ENCODE data around the gene SLC52A3. TPM values are rescaled to one million over a fixed set of nuclear protein-coding genes. Genes with fewer than 3 reads are reported as not detected.
A peak's percentile ranks its signal among the peaks of the same experiment; 100 is the strongest.

SLC52A3 gene
- total RNA-seq, 1 experiment from 2014 or later: 7.7 TPM

GRCh38 chr20:751761-752160 lies 16.5 kb downstream of the SLC52A3 start:
- Mint-ChIP-seq H3K27ac (no peak overlapping the region), H3K4me1 (peaks cover 10% of the 10 kb centered on the region), H3K27me3 (ENCODE audit: low read depth) (no peaks in the 10 kb centered on the region), H3K36me3 (no peaks in the 10 kb centered on the region), H3K9me3 (peaks cover 6% of the 10 kb centered on the region), H3K4me3 (no peak overlapping the region)
- DNase-seq (ENCODE audit: low spot score) (no peak), ATAC-seq (no peak)
- TF ChIP-seq FOXP4 (CRISPR knock-in tag; IDR thresholded peaks at IDR 0.05) (no peak), ETV6 (CRISPR knock-in tag; IDR thresholded peaks at IDR 0.05) (no peak), NFYB (CRISPR knock-in tag; conservative IDR thresholded peaks at IDR 0.05; ENCODE audit: low read depth) (no peak), JAZF1 (CRISPR knock-in tag; IDR thresholded peaks at IDR 0.05) (no peak), ZBTB43 (CRISPR knock-in tag; IDR thresholded peaks at IDR 0.05) (no peak), GABPB1 (CRISPR knock-in tag; IDR thresholded peaks at IDR 0.05) (no peak), SP1 (CRISPR knock-in tag; conservative IDR thresholded peaks at IDR 0.05) (no peak), ZNF317 (CRISPR knock-in tag; IDR thresholded peaks at IDR 0.05; ENCODE audit: borderline replicate concordance, low read depth) (no peak), ESRRA (CRISPR knock-in tag; IDR thresholded peaks at IDR 0.05; ENCODE audit: borderline replicate concordance) (no peak), CBFB (CRISPR knock-in tag; IDR thresholded peaks at IDR 0.05; ENCODE audit: low read depth) (no peak), ATF2 (CRISPR knock-in tag; IDR thresholded peaks at IDR 0.05; ENCODE audit: borderline replicate concordance, low read depth) (no peak), TCF7 (CRISPR knock-in tag; IDR thresholded peaks at IDR 0.05; ENCODE audit: low read depth) (no peak), CTCF (IDR thresholded peaks at IDR 0.05) (no peak)
- CTCF ChIA-PET: no interaction called here
- POLR2A ChIA-PET: no interaction called here

- no peak overlapping the region for H3K27ac Mint-ChIP-seq
- DNase-seq (ENCODE audit: low spot score): no peak
- peaks cover 11% of the 10 kb centered on the region for H3K9me3 Mint-ChIP-seq
- peaks cover 5% of the 10 kb centered on the region for H3K4me1 Mint-ChIP-seq
- H3K36me3 Mint-ChIP-seq: peaks cover 3% of the 10 kb centered on the region
- no peak overlapping the region for H3K4me3 Mint-ChIP-seq
- 0 out of 2 replicates have a peak, but pooled peaks cover under 1% of the 10 kb centered on the region for H3K27me3 Mint-ChIP-seq (ENCODE audit: low read depth)
- CTCF ChIA-PET: interaction anchor here (3.4 kb wide), 1 partner anchor 12 kb away, joined by 15 read pairs; no protein-coding TSS in a partner anchor
- TF ChIP-seq NFYB (CRISPR knock-in tag; conservative IDR thresholded peaks at IDR 0.05; ENCODE audit: low read depth): peak; percentile 70
- peak; percentile 78 for TF ChIP-seq USF1 (CRISPR knock-in tag; IDR thresholded peaks at IDR 0.05)
- TF ChIP-seq HMGA2 (CRISPR knock-in tag; IDR thresholded peaks at IDR 0.05): no peak
- peak; percentile 84 for TF ChIP-seq USF2 (CRISPR knock-in tag; IDR thresholded peaks at IDR 0.05)
- no peak; the same call in 1 of the 2 replicates for ATAC-seq
- POLR2A ChIA-PET: interaction anchor here (0.5 kb wide), 1 partner anchor 317 kb away, joined by 3 read pairs; no protein-coding TSS in a partner anchor
These were observed 17.5 kb downstream of the SLC52A3 start for GRCh38 chr20:750801-751200.

All from WTC11 (cell line).